ENCODE measurements around the gene DGKD.

DGKD gene

GRCh38 chr2:233449081-233449901, 95.0 kb downstream of the DGKD start:
- DNase-seq, result no peak

DNA sequence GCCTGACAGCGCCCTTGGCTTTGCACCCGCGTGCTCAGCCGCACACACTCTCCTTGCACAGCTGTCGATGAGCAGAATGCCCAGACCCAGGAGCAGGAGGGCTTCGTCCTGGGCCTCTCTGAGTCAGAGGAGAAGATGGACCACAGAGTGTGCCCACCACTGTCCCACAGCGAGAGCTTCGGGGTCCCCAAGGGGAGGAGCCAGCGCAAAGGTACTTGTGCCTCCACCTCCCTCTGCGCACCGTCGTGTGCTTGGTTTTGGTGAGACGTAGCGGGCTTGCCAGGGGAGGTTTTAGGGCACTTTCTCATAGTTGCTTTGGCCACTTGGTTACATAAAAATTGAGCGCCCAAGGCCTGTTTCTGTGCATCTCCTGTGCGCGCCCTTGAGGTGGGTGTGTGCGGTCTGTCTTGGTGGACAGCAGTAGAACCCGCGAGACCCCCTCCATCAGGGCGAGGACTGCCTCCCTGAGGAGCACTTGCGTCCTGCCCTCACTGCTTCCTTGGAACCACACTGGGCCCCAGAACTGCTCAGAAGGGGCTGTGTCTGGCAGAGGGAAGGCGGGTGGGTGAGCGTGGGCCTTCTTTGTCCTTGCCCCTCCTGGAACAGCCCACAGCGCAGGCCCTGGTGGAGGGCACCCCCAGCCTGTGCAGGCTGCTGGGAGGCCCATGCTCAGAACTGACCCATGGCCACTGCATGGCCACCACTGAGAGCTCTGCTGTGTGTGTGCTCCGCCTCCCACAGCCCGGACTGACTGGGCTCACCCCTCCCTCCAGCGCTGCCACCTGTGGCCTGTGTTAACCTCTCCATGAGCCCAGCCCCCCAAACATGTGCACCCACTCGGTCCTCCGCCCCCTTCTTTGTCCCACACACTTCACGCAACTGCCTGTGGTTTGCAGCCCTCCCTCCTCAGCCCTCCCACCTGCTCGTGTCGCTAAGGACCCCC, 95.9 kb downstream of the DGKD start:
- DNase-seq, result no peak

- DNase-seq, result no peak
These were observed 96.7 kb downstream of the DGKD start for GRCh38 chr2:233450864-233451575.

DNA sequence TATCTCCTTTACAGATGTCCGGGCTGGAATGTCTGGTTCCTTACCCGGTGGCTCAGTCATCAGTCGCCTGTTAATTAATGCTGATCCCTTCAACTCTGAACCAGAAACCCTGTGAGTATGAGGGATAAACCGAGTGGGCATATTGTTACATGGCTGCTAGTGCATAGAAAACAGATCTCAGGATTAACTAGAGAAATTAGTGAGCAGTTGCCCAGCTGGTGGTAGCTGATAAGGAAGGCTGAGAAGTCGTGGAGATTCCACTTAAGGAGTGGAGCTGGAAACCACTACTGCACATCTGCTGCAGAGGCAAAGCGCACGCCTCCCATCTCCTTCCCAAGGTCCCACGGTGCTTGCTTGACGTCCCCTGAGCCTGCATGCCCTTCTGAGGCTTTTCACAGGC, 97.7 kb downstream of the DGKD start:
- no peak for DNase-seq

DNA sequence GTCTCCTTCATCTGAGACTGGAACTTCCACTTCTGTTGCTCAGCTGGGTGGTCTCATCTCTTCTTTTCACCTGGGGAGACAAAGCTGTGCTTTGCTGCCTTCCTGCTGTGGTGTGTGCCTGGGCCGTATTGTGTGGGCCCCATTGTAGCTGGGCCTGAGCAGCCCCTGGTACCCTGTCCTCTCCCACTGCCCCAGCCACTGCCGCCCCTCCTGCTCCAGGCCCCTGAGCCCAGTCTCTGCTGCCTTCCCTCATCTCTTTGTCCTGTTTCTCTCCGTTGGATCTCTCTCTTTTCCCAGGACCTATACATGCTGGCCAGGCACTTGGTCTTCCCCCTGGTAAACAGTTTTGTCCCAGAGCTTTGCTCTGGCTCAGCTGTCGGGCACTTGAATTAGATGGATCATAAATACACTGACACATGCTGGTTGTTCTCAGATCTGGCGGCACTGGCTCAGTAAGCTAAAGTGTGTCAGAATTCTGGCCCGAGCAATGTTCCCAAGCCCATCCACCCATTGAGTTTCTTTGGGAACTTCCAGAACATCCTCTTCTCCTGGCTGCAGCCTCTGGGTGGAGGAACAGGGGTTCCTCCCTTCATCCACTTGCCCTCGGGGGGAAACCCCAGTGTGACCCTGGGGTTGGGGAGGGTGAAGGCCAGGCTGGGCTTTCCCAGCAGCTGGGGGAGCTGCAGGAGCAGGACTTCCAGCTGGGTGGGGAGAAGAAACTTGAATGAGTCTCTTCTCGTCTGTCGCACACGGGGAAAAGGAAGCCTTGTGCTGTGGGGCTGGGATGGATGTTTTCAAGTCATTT, 99.0 kb downstream of the DGKD start:
- DNase-seq, result no peak

DNA sequence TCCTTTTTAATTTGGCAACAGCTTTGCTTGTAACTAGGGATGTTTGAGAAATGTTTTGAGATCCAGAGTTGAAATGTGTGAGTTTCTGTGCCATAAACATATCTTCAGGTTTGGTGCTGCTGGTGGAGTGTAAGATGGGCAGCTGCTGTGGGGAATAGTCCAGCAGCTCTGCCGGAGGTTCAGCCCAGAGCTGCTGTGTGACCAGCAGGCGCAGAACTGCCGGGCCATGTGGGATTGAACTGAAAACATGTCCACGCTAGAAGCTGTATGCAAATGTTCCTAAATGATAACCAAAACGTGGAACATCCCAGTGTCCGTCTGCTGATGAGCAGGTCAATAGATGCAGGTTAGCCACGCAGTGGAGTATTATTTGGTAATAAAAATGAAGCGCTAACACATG, 99.6 kb downstream of the DGKD start:
- no peak for DNase-seq

DNA sequence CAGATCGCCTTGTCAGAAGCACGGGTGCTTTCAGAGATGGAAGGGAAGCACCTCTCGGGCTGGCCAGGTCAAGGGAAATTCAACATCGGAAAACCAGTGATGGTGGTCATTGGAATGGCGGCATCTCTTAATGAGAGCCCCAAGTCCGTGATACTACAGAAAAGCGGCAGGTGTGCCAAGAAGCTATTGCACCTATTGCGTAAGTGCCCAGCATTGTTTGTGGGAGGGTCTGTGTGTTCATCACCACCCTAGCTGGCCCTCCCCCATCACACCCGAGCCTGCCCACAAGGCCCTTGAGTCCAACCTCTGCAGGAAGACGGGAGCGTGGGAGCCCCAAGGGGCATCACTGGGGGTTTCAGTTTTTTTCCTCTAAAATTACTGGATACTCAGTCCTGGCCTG, 100.7 kb downstream of the DGKD start:
- no peak for DNase-seq

GRCh38 chr2:233455491-233455890, 101.2 kb downstream of the DGKD start:
- DNase-seq, result no peak

DNA sequence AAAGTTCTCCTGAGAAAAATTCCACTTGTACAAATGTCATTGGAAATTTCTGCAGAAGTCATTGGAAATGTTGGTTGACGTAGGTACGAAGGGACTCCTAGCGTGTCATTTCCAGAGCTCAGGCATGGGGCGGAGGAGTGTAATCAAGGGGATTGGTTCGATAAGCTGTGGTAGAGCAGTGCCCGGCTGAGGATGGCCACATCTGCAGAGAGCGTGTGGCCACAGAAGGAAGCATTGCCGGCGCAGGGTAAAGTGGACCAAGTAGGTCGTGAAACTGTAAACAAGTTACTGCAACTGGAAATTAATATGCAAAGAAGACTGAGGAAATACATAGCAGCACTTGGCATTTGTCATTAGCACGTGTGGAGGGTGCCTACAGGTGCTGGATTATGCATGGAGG, 101.8 kb downstream of the DGKD start:
- no peak for DNase-seq

DNA sequence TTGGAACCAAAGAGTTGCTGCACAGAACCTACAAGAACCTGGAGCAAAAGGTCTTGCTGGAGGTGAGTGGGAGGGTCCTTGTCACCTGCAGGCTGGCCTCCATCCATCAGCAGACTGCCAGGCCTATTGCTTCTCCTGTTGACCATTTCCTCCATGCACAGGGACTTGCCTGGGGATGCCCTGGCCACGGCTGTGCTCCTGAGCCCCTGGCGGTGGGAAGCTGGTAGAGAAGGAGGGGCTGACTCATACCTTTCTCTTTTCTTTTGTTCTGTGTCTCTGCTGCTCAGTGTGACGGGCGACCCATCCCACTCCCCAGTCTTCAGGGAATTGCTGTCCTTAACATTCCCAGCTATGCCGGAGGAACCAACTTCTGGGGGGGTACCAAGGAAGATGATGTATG, 102.6 kb downstream of the DGKD start:
- DNase-seq, result no peak

DNA sequence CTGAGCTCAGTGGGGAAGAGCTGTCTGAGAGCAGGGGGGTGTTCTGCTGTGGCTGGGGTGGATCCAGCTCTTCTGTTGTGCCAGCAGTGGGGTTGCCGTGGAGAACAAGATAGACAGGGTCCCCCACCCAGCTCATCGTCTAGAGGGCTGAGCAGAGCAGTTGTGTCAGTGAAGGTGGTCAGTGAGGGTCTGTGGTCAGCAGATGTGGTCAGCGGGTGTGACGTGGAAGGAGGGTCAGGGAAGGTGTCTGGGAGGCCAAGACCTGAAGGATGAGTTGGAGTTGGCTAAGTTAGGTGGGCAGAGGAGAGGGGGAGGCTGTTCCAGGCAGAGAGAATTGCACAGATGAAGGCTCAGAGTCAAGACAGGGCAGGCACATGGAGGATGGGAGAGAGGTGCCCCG, 103.1 kb downstream of the DGKD start:
- DNase-seq, result no peak

GRCh38 chr2:233458031-233458610, 103.8 kb downstream of the DGKD start:
- DNase-seq, result no peak

DNA sequence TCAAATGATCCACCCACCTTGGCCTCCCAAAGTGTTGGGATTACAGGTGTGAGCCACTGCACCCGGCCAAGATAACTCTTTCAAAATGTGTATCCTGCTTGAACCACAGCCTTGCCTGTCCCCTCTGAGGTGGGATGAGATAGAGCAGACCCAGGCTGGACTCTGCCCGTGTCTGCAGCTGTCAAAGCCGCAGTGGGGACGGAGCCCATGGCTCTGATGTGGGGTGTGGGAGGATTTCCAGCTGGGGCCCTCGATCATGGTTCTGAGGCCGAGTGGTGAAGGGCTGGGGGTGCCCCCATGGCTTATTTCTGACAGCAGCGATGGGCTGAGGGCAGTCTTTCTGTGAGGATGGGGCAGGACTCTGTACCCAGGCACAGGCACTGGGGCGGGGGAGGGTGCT, 104.5 kb downstream of the DGKD start:
- no peak for DNase-seq

GRCh38 chr2:233459426-233459825, 105.1 kb downstream of the DGKD start:
- DNase-seq, result no peak

- DNase-seq, result peak; percentile 83
These were observed 106.6 kb downstream of the DGKD start for GRCh38 chr2:233460726-233461441.

DNA sequence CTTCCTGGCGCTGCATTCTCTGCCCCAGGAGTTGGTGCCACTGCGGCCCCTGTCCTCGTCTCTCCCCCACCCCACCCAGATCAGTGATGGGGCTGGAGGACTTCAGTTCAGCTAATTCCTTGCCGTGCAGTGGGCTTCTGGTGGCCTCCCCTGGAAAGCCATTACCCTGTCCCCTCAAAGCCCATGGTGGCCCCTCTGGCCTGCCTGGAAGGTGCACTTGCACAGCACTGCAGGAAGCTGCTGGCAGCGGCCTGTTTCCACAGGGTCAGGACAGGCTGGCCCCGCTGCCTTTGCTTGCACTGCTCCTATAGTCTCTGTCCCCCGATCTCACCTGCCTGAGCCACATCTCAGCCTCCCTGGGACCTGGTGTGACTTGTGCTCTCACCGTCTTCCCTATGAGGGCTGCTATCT, 107.2 kb downstream of the DGKD start:
- DNase-seq, result no peak

DNA sequence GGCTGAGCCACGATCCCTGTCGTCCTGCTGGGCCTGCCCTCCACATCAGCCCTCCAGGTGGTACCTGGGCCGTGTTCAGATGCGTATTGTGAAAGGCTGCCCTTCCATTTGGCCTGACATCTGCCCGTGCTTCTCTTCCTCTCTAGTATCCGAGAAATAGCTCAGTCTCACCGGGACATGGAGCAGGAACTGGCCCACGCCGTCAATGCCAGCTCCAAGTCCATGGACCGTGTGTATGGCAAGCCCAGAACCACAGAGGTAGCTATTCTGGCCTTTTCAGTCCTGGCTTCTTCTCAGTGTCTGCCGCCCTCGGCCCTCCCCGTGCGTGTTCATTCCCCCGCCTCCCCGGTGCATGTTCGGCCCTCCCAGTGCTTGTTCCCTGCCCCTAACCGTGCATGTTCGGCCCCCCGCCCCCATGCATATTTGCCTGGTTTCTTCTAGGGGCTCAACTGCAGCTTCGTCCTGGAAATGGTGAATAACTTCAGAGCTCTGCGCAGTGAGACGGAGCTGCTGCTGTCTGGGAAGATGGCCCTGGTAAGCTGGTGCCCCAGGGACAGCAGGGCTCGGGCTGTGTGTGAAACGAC, 108.0 kb downstream of the DGKD start:
- no peak for DNase-seq

DNA sequence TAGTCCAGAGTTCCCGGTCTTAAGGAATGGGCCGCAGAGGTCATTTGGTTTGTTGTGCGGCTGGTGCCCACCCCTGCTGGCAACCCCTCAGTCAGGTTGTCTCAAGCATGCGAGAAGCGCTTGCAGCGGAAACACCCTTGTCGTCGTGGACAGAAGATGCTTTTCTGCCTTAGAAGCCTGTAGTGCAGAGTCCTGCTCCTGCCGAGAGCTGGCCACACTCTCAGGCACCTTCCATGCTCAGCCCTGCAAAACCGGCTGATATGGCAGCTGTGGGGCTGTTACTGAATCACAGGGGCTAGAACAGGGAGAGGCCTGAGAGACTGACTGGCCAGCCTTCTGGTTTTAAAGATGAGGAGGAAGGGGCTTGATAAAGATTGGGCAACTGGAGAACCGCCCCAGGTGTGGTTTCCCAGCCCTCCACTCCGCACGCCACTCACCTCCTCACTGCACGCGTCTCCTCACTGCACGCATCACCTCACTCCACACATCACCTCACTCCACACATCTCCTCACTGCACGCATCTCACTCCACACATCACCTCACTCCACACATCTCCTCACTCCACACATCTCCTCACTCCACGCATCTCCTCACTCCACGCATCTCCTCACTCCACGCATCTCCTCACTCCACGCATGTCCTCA, 108.7 kb downstream of the DGKD start:
- DNase-seq, result no peak

DNA sequence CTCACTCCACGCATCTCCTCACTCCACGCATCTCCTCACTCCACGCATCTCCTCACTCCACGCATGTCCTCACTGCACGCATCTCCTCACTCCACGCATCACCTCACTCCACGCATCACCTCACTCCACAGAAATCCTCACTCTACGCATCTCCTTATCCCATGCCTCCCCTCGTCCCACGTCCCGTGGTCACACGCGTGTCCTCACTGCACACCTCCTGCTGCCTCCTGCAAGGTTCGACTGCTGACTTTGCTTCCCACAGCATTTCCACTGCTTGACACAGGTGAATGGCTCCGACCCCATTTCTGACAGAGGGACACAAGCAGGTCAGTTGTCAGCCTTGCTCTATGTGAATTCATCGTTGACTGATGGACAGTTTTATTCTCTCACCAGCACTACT, 109.3 kb downstream of the DGKD start:
- no peak for DNase-seq

GRCh38 chr2:233464056-233464455, 109.8 kb downstream of the DGKD start:
- no peak for DNase-seq
